VCaP (cell line): ENCODE measurements around the gene SPRR1A.

Experiments
- H3K27ac ChIP-seq: fragments of 450-650 bp; 2 replicates; pipeline ENCODE4 v1.5.1; 2017
- CTCF ChIP-seq: fragments of 450-650 bp; conservative IDR thresholded peaks from 2 replicates; pipeline ENCODE4 v1.5.1; 2017; ENCODE audit warnings: mild to moderate bottlenecking, moderate library complexity

The SPRR1A gene

GRCh38 chr1:152962876-152963415, 20.9 kb upstream of the SPRR1A start:
- no peak for TF ChIP-seq CTCF
- no peak overlapping the region for H3K27ac ChIP-seq

DNA sequence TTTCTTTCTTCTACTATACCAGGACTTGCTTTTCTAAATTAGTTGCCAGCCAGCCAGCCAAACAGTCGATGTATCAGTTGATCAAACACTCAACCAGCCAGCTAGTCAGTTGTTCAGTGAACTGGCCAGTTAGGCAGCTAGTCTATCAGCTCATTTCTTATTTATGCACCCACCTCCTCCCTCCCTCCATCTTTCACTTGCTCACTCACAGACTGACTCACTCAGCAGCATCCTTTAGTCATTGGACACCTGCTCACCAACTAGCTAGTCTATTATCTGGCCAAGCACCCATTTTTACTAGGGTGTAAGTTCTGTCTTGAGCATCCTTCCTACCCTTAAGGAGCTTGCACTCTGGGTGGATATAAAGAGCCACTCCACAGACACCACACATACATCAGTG, 19.3 kb upstream of the SPRR1A start:
- no peak for TF ChIP-seq CTCF
- H3K27ac ChIP-seq, result no peak overlapping the region

DNA sequence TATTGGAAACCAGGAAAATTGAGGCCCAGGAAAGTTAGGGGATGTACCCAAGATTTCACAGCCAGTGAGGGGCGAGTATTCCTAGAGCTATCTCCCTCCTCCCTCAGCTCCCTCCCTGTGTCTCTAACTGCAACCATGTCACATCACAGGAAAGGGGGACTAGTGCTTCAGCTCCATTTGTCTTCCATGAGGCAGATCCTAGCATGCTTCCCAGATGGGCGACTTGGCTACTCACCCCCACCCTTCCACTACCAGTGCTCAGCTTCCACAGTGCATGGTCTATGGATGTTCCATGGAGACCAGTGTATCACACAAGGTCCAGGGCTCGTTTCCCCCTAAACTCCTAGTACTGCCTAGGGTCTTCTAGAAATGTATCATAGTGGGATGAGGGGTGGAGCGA, 18.0 kb upstream of the SPRR1A start:
- TF ChIP-seq CTCF, result no peak
- H3K27ac ChIP-seq, result no peak overlapping the region

- no peak overlapping the region for H3K27ac ChIP-seq
- TF ChIP-seq CTCF, result no peak
Observed at GRCh38 chr1:152967201-152967600, 16.7 kb upstream of the SPRR1A start.

DNA sequence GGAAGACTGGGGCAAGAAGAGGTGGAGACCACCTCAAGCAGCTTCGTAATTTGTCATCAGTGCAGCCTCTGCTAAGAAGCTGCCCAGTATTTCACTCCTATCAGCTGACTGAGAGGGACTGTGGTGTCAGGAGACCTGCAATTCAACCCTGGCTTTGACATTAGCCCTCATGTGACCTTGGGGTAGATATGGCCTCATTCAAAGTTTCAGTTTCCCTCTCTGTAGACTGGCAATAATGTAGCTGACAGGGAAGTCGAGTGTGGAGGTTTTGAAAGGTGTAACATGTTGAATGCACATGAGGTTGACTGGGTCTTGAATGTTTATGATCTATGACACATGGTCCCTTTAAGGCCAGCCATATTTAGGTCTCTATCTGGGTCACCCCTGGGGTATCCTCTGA, 15.6 kb upstream of the SPRR1A start:
- no peak overlapping the region for H3K27ac ChIP-seq
- no peak for TF ChIP-seq CTCF

DNA sequence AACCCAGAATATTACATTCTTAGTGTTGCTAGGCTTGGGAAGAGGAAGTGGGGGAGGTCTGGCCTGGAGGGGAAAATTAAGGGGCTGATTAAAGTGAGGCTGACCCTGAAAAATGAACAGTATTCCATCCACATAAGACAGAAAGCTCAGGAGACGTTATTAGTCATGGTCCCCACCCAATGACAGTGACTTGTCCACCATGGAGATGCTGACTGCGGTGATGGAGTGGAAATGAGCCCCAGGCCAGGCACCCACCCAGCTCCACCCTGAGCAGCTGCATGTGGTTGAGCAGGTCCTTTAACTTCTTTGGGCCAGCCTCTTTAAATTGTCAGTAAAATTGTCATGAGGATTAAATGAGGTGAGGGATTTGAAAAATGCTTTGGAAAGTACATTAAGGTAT, 14.8 kb upstream of the SPRR1A start:
- no peak overlapping the region for H3K27ac ChIP-seq
- no peak for TF ChIP-seq CTCF

DNA sequence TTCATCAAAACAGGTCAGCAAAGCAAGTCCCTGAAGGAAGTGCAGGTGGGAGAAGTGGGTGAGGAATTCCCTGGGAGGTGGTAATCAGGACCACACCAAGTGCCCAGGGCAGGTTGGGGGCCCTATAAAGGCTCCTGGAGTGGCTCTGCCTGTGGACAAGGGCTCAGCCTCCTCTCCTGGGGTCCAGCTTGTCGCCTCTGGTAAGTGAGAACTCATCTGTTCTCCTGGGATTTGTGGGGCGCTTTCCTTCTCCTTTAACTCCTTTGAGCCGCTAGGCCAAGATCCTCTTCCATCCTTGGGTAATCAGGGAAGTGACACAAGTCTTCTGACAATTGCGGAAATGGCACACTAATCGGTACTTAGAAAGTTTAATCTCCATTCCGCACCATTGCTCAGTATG, 13.4 kb upstream of the SPRR1A start, which contains the start of gene SPRR4:
TSS of gene SPRR4 (plus strand) at position 154 of the 400 bp plus-strand sequence. CDS start 1,243 bp downstream, outside the sequence.
- TF ChIP-seq CTCF, result no peak
- H3K27ac ChIP-seq, result no peak within 1 kb of the TSS
